GM12878 (cell line): Measurements from ENCODE around the gene IL20RA. TPM values are rescaled to one million over a fixed set of nuclear protein-coding genes. Genes with fewer than 3 reads are reported as not detected.

Experiments used
- ATAC-seq: fragments of 200-7000 bp; cut with Tn5 transposase; 3 replicates; pipeline ENCODE4 v1.9.1; 2020; ENCODE audit warnings: mild to moderate bottlenecking, moderate library complexity
- BruUV-seq: library from RNA; stranded (reverse); fragments of 400-500 nt; replicated peaks from 2 replicates; lab custom pipeline; 2021; lab: Mats Ljungman, UMichigan
- CTCF ChIA-PET: fragments of 300-600 bp; sonication (Branson Sonifier 250); formaldehyde crosslinking; extraction: SDS; loops from one replicate; lab custom pipeline; 2021; ENCODE audit warnings: inconsistent platforms; lab: Yijun Ruan, JAX
- POLR2A ChIA-PET: fragments of 350-600 bp; formaldehyde crosslinking; extraction: SDS; loops from one replicate; lab custom pipeline; 2021; ENCODE audit warnings: inconsistent platforms; lab: Charles Lee
- RAD21 ChIA-PET: fragments of 300-600 bp; sonication (Branson Sonifier 250); formaldehyde crosslinking; loops from one replicate; lab custom pipeline; 2023; ENCODE audit warnings: antibody characterized with exemption; ENCODE audit not compliant: unreplicated experiment; lab: Charles Lee
- SMC1A ChIA-PET: fragments of 300-600 bp; sonication (Branson Sonifier 250); formaldehyde crosslinking; loops from one replicate; lab custom pipeline; 2023; ENCODE audit not compliant: unreplicated experiment, uncharacterized antibody; lab: Charles Lee
- DNase-seq: peaks from one replicate; pipeline ENCODE4 v3.0.0-alpha.2; 2011; ENCODE audit warnings: low read depth, low spot score
- FAIRE-seq: peaks from 3 replicates; lab custom pipeline; 2011; peaks lifted over from hg19 to GRCh38; lab: Jason Lieb, UNC
- H2AFZ ChIP-seq: 2 replicates; pipeline ENCODE4 v1.6.0; 2011; ENCODE audit warnings: low read depth, low read length, control low read depth; ENCODE audit not compliant: control insufficient read depth
- H3K27ac ChIP-seq: 2 replicates; pipeline ENCODE4 v1.5.1; 2011; ENCODE audit warnings: control low read depth; ENCODE audit not compliant: control insufficient read depth, insufficient read depth
- H3K27me3 ChIP-seq, 2 experiments: replicated peaks in 1 of 2; 2 replicates each; pipeline versions ENCODE4 v1.6.0 to v1.6.1; 2011; ENCODE audit warnings: low read length in 1 of 2; ENCODE audit not compliant: control insufficient read depth in 2 of 2, insufficient read depth in 2 of 2
- H3K36me3 ChIP-seq, 2 experiments: 2 replicates each; pipeline ENCODE4 v1.5.1; 2011; ENCODE audit warnings: low read length in 1 of 2; ENCODE audit not compliant: control insufficient read depth in 2 of 2, insufficient read depth in 2 of 2
- H3K4me1 ChIP-seq: 2 replicates; pipeline ENCODE4 v1.6.1; 2011; ENCODE audit warnings: mild to moderate bottlenecking, low read length, moderate library complexity, mixed read lengths; ENCODE audit not compliant: control insufficient read depth, insufficient read depth
- H3K4me2 ChIP-seq: 2 replicates; pipeline ENCODE4 v1.6.0; 2011; ENCODE audit warnings: control low read depth; ENCODE audit not compliant: control insufficient read depth, insufficient read depth
- H3K4me3 ChIP-seq: fragments of 200-600 bp; sonication (generic); 2 replicates; pipeline ENCODE4 v1.5.1; 2016
- H3K79me2 ChIP-seq: 2 replicates; pipeline ENCODE4 v1.6.0; 2011; ENCODE audit warnings: low read length; ENCODE audit not compliant: control insufficient read depth, insufficient read depth
- H3K9ac ChIP-seq: 2 replicates; pipeline ENCODE4 v1.8.0; 2011; ENCODE audit warnings: low read length, control low read depth, mixed read lengths; ENCODE audit not compliant: control insufficient read depth, insufficient read depth
- H3K9me3 ChIP-seq: replicated peaks from 3 replicates; pipeline ENCODE4 v1.5.1; 2011; ENCODE audit warnings: mild to moderate bottlenecking, low read length; ENCODE audit not compliant: control insufficient read depth, insufficient read depth
- H4K20me1 ChIP-seq: 2 replicates; pipeline ENCODE4 v1.6.0; 2011; ENCODE audit not compliant: control insufficient read depth, insufficient read depth
- CBFB ChIP-seq: IDR thresholded peaks from 2 replicates; pipeline ENCODE4 v1.6.1; 2016; ENCODE audit warnings: antibody characterized with exemption, low read depth
- CHD4 ChIP-seq: fragments of 200-600 bp; sonication (generic); IDR thresholded peaks from 2 replicates; pipeline ENCODE4 v1.6.1; 2016; ENCODE audit warnings: mild to moderate bottlenecking
- IKZF1 ChIP-seq: fragments of 450-650 bp; conservative IDR thresholded peaks from 2 replicates; pipeline ENCODE4 v1.6.1; 2017; ENCODE audit warnings: antibody characterized with exemption, mild to moderate bottlenecking
- JUND ChIP-seq: IDR thresholded peaks from 2 replicates; pipeline ENCODE4 v1.6.1; 2012; ENCODE audit warnings: low read depth, mild to moderate bottlenecking, low read length, improper control_type of control experiment, moderate library complexity
- NFXL1 ChIP-seq: fragments of 450-650 bp; IDR thresholded peaks from 2 replicates; pipeline ENCODE4 v1.6.1; 2017; ENCODE audit warnings: antibody characterized with exemption, mild to moderate bottlenecking, borderline replicate concordance
- NR2C1 ChIP-seq: fragments of 450-650 bp; IDR thresholded peaks from 2 replicates; pipeline ENCODE4 v1.6.1; 2017; ENCODE audit warnings: antibody characterized with exemption, mild to moderate bottlenecking, moderate library complexity
- POU2F2 ChIP-seq: IDR thresholded peaks from 3 replicates; pipeline ENCODE4 v1.6.1; 2011; ENCODE audit warnings: low read depth, mild to moderate bottlenecking, low read length, borderline replicate concordance
- TAF1 ChIP-seq: IDR thresholded peaks from 2 replicates; pipeline ENCODE4 v1.6.1; 2011; ENCODE audit warnings: mild to moderate bottlenecking, low read depth, low read length, borderline replicate concordance
- WRNIP1 ChIP-seq: IDR thresholded peaks from 2 replicates; pipeline ENCODE4 v1.6.1; 2011; ENCODE audit warnings: low read depth, low read length, improper control_type of control experiment, borderline replicate concordance
- ZNF24 ChIP-seq: fragments of 450-650 bp; IDR thresholded peaks from 2 replicates; pipeline ENCODE4 v1.6.1; 2017; ENCODE audit warnings: antibody characterized with exemption, mild to moderate bottlenecking
- ZZZ3 ChIP-seq: IDR thresholded peaks from 2 replicates; pipeline ENCODE4 v1.6.1; 2011; ENCODE audit warnings: low read depth; ENCODE audit not compliant: control insufficient read depth, insufficient read length
- WGBS: methylation state at CpG from one replicate; pipeline ENCODE4 v1.1.6; 2016; ENCODE audit warnings: low lambda C conversion rate; ENCODE audit not compliant: insufficient replicate concordance, insufficient coverage; ENCODE audit errors: missing lambda C conversion rate; 5-methylcytosine and 5-hydroxymethylcytosine counted together
- in situ Hi-C: fragments of 300-500 bp; cut with MboI; formaldehyde crosslinking; loops from 9 replicates; pipeline ENCODE4 v1.14.3; 2018; ENCODE audit warnings: mixed read lengths
- intact Hi-C: fragments of 100-400 bp; cut with micrococcal nuclease; formaldehyde crosslinking; loops from one replicate; pipeline ENCODE4 v1.14.2; 2022; ENCODE audit not compliant: unreplicated experiment
- polyA plus RNA-seq, 11 experiments: library from polyadenylated mRNA; depleted of rRNA in 4 of 11; unstranded in 6 of 11; stranded (reverse) in 5 of 11; fragments of >200 nt; fragmentation: Nextera tagmentation in 4 of 11; fragmentation: Illumina TruSeq in 1 of 11; extraction: Ambion mirVana in 4 of 11; extraction: Trizol in 1 of 11; gene quantifications; 1 replicate in 1 of 11; 2 replicates in 10 of 11; pipeline versions ENCODE4 v1.2.1 to v1.2.3, GENCODE V29; 2011 to 2016; ENCODE audit warnings: inconsistent platforms in 2 of 11, missing spikeins in 2 of 11, low read depth in 1 of 11
- total RNA-seq, 4 experiments: library from RNA; depleted of rRNA in 3 of 4; stranded (reverse); fragments of >200 nt in 3 of 4; fragmentation: Illumina TruSeq in 1 of 4; extraction: Trizol in 1 of 4; gene quantifications; 2 replicates each; pipeline versions ENCODE4 v1.2.1 to v1.2.3, GENCODE V29; 2013 to 2021
- TF ChIP-seq, protein P1 (sequence below): fragments of 450-650 bp; IDR thresholded peaks from 2 replicates; pipeline ENCODE4 v1.6.1; 2017; ENCODE audit warnings: mild to moderate bottlenecking
- TF ChIP-seq, protein P2 (sequence below): IDR thresholded peaks from 2 replicates; pipeline ENCODE4 v1.6.1; 2011; ENCODE audit warnings: low read depth, mild to moderate bottlenecking, low read length, moderate library complexity, borderline replicate concordance; ENCODE audit errors: extremely low read depth
- TF ChIP-seq, protein P3 (sequence below): IDR thresholded peaks from 2 replicates; pipeline ENCODE4 v1.6.1; 2012; ENCODE audit warnings: improper control_type of control experiment, low read depth, low read length; ENCODE audit not compliant: insufficient replicate concordance
- TF ChIP-seq, protein P4 (sequence below): IDR thresholded peaks from 2 replicates; pipeline ENCODE4 v1.6.1; 2011; ENCODE audit warnings: borderline replicate concordance, low read depth, mild to moderate bottlenecking, moderate library complexity, low read length; ENCODE audit not compliant: insufficient read depth, poor library complexity, severe bottlenecking

The IL20RA gene
- total and polyA plus RNA-seq, 10 of the 15 experiments (the other 5 are each of a cell fraction or from before 2014, with no cell fraction given), result 0.02 to 0.16 (median 0.09) TPM; not detected in 3

DNA sequence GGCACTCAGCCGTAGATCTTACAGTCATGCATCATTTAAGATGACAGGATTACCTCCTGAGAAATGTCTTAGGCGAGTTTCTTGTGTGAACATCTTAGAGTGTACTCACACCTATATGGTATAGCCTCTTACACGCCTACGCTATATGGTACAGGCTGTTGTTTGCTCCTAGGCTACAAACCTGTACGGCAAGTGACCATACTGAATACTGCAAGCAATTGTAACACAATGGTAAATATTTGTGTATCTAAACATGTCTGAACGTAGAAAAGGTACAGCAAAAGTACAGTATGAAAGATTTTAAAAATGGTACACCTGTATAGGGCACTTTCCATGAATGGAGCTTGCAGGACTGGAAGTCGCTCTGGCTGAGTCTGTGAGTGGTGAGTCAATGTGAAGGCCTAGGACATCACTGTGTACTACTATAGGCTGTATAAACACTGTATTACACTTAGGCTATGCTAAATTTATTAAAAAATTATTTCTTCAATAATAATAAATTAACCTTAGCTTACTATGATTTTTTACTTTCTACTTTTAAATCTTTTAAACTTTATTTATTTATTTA, 541 bp upstream of the IL20RA start:
- Histone ChIP-seq H3K4me1 (no peaks in the 10 kb centered on the region), H4K20me1 (no peaks in the 10 kb centered on the region), H3K4me3 (no peak overlapping the region), H3K4me2 (no peak overlapping the region), H3K27ac (no peak overlapping the region), H3K36me3 (no peaks in the 10 kb centered on the region), H3K79me2 (no peaks in the 10 kb centered on the region), H3K9ac (no peak overlapping the region), H3K27me3 (peaks cover 6 to 19% of the 10 kb centered on the region in 2 experiments), H2AFZ (no peak overlapping the region), H3K9me3 (no peaks in the 10 kb centered on the region; the same call in 2 of the 3 replicates)
- in situ Hi-C loops (no loop called here), intact Hi-C loops (no loop called here)
- BruUV-seq, result no TSS peak
- FAIRE-seq (no peak), ATAC-seq (no peak), DNase-seq (no peak)
- 96% methylated on average over 7 of the region's 7 CpGs for WGBS
- RAD21 ChIA-PET, result interaction anchor here (1.2 kb wide), 1 partner anchor 18 kb away, joined by 3 read pairs; no protein-coding TSS in a partner anchor
- POLR2A ChIA-PET, result interaction anchor here (0.6 kb wide), 1 partner anchor 42 kb away, joined by 5 read pairs; no protein-coding TSS in a partner anchor
- SMC1A ChIA-PET, result interaction anchor here (0.8 kb wide), 1 partner anchor 10 kb away, joined by 3 read pairs; no protein-coding TSS in a partner anchor
- CTCF ChIA-PET, result interaction anchor here (0.6 kb wide), 1 partner anchor 95 kb away, joined by 3 read pairs; no protein-coding TSS in a partner anchor
- TF ChIP-seq IKZF1 (no peak), CBFB (no peak), POU2F2 (no peak), NR2C1 (no peak), ZNF24 (no peak), CHD4 (no peak), ZZZ3 (no peak), NFXL1 (no peak), WRNIP1 (no peak), TAF1 (no peak), JUND (no peak)
- TF ChIP-seq, protein P1, sequence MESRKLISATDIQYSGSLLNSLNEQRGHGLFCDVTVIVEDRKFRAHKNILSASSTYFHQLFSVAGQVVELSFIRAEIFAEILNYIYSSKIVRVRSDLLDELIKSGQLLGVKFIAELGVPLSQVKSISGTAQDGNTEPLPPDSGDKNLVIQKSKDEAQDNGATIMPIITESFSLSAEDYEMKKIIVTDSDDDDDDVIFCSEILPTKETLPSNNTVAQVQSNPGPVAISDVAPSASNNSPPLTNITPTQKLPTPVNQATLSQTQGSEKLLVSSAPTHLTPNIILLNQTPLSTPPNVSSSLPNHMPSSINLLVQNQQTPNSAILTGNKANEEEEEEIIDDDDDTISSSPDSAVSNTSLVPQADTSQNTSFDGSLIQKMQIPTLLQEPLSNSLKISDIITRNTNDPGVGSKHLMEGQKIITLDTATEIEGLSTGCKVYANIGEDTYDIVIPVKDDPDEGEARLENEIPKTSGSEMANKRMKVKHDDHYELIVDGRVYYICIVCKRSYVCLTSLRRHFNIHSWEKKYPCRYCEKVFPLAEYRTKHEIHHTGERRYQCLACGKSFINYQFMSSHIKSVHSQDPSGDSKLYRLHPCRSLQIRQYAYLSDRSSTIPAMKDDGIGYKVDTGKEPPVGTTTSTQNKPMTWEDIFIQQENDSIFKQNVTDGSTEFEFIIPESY, result no peak
- TF ChIP-seq, protein P2, sequence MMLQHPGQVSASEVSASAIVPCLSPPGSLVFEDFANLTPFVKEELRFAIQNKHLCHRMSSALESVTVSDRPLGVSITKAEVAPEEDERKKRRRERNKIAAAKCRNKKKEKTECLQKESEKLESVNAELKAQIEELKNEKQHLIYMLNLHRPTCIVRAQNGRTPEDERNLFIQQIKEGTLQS, result no peak
- TF ChIP-seq, protein P3, sequence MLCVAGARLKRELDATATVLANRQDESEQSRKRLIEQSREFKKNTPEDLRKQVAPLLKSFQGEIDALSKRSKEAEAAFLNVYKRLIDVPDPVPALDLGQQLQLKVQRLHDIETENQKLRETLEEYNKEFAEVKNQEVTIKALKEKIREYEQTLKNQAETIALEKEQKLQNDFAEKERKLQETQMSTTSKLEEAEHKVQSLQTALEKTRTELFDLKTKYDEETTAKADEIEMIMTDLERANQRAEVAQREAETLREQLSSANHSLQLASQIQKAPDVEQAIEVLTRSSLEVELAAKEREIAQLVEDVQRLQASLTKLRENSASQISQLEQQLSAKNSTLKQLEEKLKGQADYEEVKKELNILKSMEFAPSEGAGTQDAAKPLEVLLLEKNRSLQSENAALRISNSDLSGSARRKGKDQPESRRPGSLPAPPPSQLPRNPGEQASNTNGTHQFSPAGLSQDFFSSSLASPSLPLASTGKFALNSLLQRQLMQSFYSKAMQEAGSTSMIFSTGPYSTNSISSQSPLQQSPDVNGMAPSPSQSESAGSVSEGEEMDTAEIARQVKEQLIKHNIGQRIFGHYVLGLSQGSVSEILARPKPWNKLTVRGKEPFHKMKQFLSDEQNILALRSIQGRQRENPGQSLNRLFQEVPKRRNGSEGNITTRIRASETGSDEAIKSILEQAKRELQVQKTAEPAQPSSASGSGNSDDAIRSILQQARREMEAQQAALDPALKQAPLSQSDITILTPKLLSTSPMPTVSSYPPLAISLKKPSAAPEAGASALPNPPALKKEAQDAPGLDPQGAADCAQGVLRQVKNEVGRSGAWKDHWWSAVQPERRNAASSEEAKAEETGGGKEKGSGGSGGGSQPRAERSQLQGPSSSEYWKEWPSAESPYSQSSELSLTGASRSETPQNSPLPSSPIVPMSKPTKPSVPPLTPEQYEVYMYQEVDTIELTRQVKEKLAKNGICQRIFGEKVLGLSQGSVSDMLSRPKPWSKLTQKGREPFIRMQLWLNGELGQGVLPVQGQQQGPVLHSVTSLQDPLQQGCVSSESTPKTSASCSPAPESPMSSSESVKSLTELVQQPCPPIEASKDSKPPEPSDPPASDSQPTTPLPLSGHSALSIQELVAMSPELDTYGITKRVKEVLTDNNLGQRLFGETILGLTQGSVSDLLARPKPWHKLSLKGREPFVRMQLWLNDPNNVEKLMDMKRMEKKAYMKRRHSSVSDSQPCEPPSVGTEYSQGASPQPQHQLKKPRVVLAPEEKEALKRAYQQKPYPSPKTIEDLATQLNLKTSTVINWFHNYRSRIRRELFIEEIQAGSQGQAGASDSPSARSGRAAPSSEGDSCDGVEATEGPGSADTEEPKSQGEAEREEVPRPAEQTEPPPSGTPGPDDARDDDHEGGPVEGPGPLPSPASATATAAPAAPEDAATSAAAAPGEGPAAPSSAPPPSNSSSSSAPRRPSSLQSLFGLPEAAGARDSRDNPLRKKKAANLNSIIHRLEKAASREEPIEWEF, result no peak
- TF ChIP-seq, protein P4, sequence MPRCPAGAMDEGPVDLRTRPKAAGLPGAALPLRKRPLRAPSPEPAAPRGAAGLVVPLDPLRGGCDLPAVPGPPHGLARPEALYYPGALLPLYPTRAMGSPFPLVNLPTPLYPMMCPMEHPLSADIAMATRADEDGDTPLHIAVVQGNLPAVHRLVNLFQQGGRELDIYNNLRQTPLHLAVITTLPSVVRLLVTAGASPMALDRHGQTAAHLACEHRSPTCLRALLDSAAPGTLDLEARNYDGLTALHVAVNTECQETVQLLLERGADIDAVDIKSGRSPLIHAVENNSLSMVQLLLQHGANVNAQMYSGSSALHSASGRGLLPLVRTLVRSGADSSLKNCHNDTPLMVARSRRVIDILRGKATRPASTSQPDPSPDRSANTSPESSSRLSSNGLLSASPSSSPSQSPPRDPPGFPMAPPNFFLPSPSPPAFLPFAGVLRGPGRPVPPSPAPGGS, result no peak
